ENCODE results near the gene CDH23.

CDH23 gene

DNA sequence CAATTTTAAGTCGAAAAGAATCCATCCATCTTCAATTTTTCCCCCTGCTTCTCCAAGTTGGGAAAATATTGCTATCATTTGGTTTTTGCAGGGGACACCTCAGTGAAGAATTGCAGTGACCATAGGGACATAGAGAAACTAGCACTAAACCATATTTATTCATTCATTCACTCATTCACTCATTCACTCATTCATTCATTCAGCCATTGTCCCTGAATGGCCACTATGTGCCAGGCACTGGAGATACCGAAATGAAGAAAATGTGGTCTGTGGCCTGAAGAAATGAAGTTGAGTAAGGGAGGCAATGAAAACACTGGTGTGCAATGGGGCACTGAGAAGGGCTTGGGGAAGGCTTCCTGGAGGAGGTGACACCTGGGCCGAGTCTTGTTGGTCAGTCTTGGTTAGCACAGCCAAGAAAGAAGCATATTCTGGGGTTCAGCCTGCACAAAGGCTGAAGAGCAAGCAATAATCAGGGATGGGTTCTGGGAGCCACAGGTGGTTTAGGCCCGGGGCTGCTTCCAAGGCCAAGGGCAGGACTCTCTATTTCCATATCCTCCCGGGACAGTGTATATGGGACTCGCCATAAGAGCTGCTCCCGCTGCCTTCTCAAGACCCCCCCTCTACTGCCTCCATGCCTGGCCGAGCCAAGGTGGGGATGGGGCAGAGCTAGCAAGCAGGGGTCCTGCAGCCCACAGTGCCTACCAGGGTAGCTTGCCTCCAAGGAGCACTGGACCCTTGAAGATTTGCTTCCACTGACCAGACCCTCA, 348.4 kb downstream of the CDH23 start (continued):
- TF ChIP-seq TOX (CRISPR knock-in tag; IDR thresholded peaks at IDR 0.05; ENCODE audit: borderline replicate concordance) (no peak), ZFP3 (CRISPR knock-in tag; IDR thresholded peaks at IDR 0.05) (no peak)

GRCh38 chr10:71745664-71746250, 349.0 kb downstream of the CDH23 start:
- ATAC-seq, result no peak
- TF ChIP-seq TCF4 (CRISPR knock-in tag; IDR thresholded peaks at IDR 0.05; ENCODE audit: borderline replicate concordance) (no peak), BACH2 (CRISPR knock-in tag; IDR thresholded peaks at IDR 0.05; ENCODE audit: borderline replicate concordance) (no peak), RARB (CRISPR knock-in tag; IDR thresholded peaks at IDR 0.05) (no peak), ARNTL (CRISPR knock-in tag; IDR thresholded peaks at IDR 0.05; ENCODE audit: borderline replicate concordance, low read depth) (no peak), GLIS3 (CRISPR knock-in tag; IDR thresholded peaks at IDR 0.05) (no peak), ZC3H10 (CRISPR knock-in tag; IDR thresholded peaks at IDR 0.05) (no peak), ZNF8 (CRISPR knock-in tag; IDR thresholded peaks at IDR 0.05) (no peak), CSDC2 (CRISPR knock-in tag; IDR thresholded peaks at IDR 0.05) (no peak), ISL1 (CRISPR knock-in tag; IDR thresholded peaks at IDR 0.05) (no peak)

GRCh38 chr10:71746344-71747037, 349.8 kb downstream of the CDH23 start:
- no peak for ATAC-seq

DNA sequence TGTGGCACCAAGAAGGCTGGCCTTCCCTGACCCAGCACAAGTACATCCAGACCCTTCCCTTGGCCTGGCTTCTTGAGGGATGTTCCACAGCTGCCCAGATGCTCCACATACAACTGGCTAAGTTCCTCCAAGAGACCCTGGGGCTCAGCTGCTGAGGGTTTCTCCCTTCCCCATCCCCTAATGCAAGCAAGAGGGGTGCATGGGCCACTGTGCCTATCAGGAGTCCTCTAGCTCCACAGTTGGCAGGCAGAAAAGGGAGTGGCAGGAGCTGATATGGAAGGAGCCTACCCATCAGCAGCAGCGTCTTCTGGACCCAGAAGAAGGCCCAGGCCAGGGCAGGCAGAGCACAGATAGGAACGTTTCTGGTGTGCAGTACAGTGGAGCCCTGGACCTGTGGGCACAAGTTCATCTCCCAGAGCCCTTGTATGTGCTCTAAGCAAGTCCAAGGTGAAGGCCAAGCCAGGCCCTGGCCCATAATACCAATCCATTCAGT, 350.4 kb downstream of the CDH23 start:
- ATAC-seq, result peak; percentile 13; the same call in 1 of the 3 replicates
- no peak for TF ChIP-seq ZC3H10 (CRISPR knock-in tag; IDR thresholded peaks at IDR 0.05)
- no peak for TF ChIP-seq ZFP3 (CRISPR knock-in tag; IDR thresholded peaks at IDR 0.05)
- no peak for TF ChIP-seq RARB (CRISPR knock-in tag; IDR thresholded peaks at IDR 0.05)
- TF ChIP-seq PPARA (CRISPR knock-in tag; IDR thresholded peaks at IDR 0.05; ENCODE audit: borderline replicate concordance), result no peak

More at GRCh38 chr10:71746344-71747037, 349.8 kb downstream of the CDH23 start:
- TF ChIP-seq ARNTL (CRISPR knock-in tag; IDR thresholded peaks at IDR 0.05; ENCODE audit: borderline replicate concordance, low read depth), result no peak
- no peak for TF ChIP-seq PATZ1 (CRISPR knock-in tag; IDR thresholded peaks at IDR 0.05; ENCODE audit: borderline replicate concordance)
- no peak for TF ChIP-seq PPARA (CRISPR knock-in tag; IDR thresholded peaks at IDR 0.05; ENCODE audit: borderline replicate concordance)
- TF ChIP-seq ZNF565 (CRISPR knock-in tag; conservative IDR thresholded peaks at IDR 0.05; ENCODE audit: low read depth), result no peak
- TF ChIP-seq ZNF8 (CRISPR knock-in tag; IDR thresholded peaks at IDR 0.05), result no peak
- TF ChIP-seq ZFP30 (CRISPR knock-in tag; IDR thresholded peaks at IDR 0.05), result no peak

- no peak for ATAC-seq
- no peak for TF ChIP-seq TSHZ2 (CRISPR knock-in tag; IDR thresholded peaks at IDR 0.05)
- no peak for TF ChIP-seq ZC3H10 (CRISPR knock-in tag; IDR thresholded peaks at IDR 0.05)
- no peak for TF ChIP-seq ZNF565 (CRISPR knock-in tag; conservative IDR thresholded peaks at IDR 0.05; ENCODE audit: low read depth)
- no peak for TF ChIP-seq ESRRG (CRISPR knock-in tag; IDR thresholded peaks at IDR 0.05)
- no peak for TF ChIP-seq ISL1 (CRISPR knock-in tag; IDR thresholded peaks at IDR 0.05)
- TF ChIP-seq CREB5 (CRISPR knock-in tag; IDR thresholded peaks at IDR 0.05; ENCODE audit: low read depth), result no peak
- no peak for TF ChIP-seq ZFP3 (CRISPR knock-in tag; IDR thresholded peaks at IDR 0.05)
- no peak for TF ChIP-seq ZNF70 (CRISPR knock-in tag; IDR thresholded peaks at IDR 0.05)
- TF ChIP-seq RARB (CRISPR knock-in tag; IDR thresholded peaks at IDR 0.05), result no peak
- no peak for TF ChIP-seq PPARA (CRISPR knock-in tag; IDR thresholded peaks at IDR 0.05; ENCODE audit: borderline replicate concordance)
- no peak for TF ChIP-seq ZNF8 (CRISPR knock-in tag; IDR thresholded peaks at IDR 0.05)
- TF ChIP-seq GLIS3 (CRISPR knock-in tag; IDR thresholded peaks at IDR 0.05), result no peak
- TF ChIP-seq TCF4 (CRISPR knock-in tag; IDR thresholded peaks at IDR 0.05; ENCODE audit: borderline replicate concordance), result no peak
- TF ChIP-seq TOX (CRISPR knock-in tag; IDR thresholded peaks at IDR 0.05; ENCODE audit: borderline replicate concordance), result no peak
- TF ChIP-seq CSDC2 (CRISPR knock-in tag; IDR thresholded peaks at IDR 0.05), result no peak
- no peak for TF ChIP-seq CSRNP3 (CRISPR knock-in tag; IDR thresholded peaks at IDR 0.05)
Measured at GRCh38 chr10:71747551-71748523, 351.1 kb downstream of the CDH23 start.
